HG02981 (cell line): Measurements from ENCODE around the gene CPA3.

ENCODE experiments used
- ATAC-seq: cut with Tn5 transposase; IDR thresholded peaks from one replicate; pipeline ENCODE4 v1.9.1; 2021; ENCODE audit warnings: mild to moderate bottlenecking, moderate library complexity; ENCODE audit not compliant: unreplicated experiment

The CPA3 gene

GRCh38 chr3:148914936-148915690, 50.0 kb downstream of the CPA3 start:
- no peak for ATAC-seq

DNA sequence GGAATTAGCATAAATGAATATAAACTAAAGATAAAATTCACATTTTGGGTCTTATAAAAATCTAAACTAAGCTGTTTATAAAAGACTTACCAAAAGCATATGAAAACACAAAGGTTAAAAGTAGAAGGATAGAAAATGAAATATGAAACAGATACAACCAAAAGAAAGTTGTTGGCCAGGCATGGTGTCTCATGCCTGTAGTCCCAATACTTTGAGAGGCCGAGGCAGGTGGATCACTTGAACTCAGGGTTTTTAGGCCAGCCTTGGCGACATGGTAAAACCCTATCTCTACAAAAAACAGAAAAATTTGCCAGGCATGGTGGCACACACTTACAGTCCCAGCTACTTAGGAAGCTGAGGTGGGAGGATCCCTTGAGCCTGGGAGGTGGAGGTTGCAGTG, 51.0 kb downstream of the CPA3 start:
- ATAC-seq = no peak

- peak; percentile 75 for ATAC-seq
Observed at GRCh38 chr3:148922467-148922866, 57.4 kb downstream of the CPA3 start.

GRCh38 chr3:148923592-148923991, 58.5 kb downstream of the CPA3 start:
- no peak for ATAC-seq

GRCh38 chr3:148924562-148924961, 59.5 kb downstream of the CPA3 start:
- ATAC-seq = no peak

GRCh38 chr3:148925845-148926244, 60.7 kb downstream of the CPA3 start:
- ATAC-seq = no peak

- ATAC-seq = no peak
Observed at GRCh38 chr3:148930752-148931151, 65.7 kb downstream of the CPA3 start.

GRCh38 chr3:148931574-148931973, 66.5 kb downstream of the CPA3 start:
- no peak for ATAC-seq

DNA sequence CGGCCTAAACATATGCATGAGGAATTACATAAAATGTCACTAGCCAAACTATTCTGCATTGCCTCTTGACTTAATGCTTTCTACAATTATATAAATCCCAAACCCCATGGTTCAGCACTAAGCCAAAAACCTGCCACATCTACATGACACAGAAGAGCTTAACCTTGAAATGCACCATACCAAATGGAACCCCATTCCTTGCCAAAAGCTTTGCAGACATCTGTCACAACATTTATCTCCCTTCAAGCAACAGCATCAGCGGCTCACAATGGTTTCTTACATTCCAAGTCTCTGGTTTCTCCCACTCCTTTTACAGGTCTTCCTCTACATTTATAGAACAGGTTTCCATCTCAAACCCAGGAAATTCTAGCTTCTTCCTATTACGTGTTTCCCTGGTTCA, 67.9 kb downstream of the CPA3 start:
- no peak for ATAC-seq

DNA sequence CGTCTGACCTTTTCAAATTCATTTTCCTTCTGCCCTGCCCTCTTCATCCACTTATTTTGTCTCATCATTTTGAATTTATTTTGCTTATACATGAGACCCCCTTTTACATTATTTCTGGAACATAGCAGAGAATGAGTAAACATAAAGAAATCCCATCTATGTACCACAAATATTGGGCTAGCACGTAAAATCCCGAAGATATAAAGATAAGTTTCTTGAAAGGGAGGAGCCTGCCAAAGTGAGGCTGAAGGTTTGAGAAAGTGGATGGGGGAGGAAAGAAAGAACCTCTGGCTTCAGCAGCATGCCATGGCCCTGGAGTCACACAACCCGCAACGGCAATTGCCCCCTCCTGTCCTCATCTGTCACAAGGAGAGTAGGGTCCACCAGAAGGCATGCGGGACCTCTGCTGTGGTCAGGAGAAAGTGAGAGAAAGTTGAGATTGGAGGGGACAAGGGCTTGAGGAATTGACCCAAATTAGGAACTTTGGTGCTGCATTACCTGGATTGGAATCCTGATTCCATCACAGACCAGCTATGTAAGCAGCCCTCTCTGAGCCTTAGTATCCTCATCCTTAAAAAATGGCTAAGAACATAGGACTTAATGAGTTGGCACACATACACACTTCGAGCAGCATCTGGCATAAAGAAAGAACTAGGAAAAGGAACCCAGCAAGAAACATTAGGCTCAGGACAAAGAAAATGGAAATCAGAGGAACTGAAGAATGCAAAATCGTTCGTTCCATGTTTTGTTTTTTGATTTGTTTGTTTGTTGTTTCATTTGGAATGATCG, 72.6 kb downstream of the CPA3 start:
- no peak for ATAC-seq

DNA sequence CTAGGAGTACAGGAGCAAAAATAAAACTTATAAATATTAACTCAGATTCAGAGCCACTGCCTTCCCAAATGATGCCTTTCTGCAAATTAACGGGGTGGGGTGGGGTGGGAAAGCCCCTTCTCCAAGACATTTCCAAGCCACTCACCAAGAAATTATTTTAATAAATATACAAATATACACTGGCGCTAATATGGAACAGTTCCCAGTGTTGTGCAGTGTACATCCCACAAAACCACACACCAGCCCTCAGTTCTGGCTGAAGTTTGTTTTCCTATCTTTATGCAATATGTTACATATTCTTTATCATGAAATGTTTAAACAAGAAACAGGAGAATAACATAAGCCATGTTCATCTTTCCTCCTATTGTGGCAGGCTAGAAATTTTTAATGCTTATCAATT, 73.2 kb downstream of the CPA3 start:
- no peak for ATAC-seq

- no peak for ATAC-seq
Observed at GRCh38 chr3:148938936-148939335, 73.8 kb downstream of the CPA3 start.

- ATAC-seq = no peak
Observed at GRCh38 chr3:148940983-148941382, 75.9 kb downstream of the CPA3 start.

- peak; percentile 98 for ATAC-seq
Observed at GRCh38 chr3:148943506-148944205, 78.6 kb downstream of the CPA3 start.

DNA sequence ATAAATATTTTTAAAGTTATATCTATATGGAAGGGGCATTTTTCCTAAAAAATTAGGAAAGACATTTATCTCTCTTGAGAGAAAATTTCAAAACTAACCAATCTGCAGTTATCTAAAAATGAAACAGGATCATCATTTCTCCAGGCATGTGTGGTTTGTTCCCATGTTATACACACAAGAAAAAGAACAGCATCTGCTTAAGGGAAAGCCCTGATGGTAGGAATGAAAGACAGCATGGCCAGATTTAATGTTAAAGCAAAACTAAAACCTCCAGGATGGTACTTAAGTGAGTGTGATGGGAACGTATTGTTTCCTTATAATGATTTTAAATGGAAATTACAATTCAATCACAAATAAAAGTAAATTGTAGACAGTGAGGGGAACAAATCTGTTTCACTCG, 80.0 kb downstream of the CPA3 start:
- no peak for ATAC-seq
